ENCODE data around the gene TRMO. TPM values are rescaled to one million over a fixed set of nuclear protein-coding genes. Genes with fewer than 3 reads are reported as not detected.

The TRMO gene
- total RNA-seq, 5 donors from 2014 or later (not counting 1 experiment from before 2014, with no cell fraction given): 38.8 to 47.4 (median 44.7) TPM

- no peak overlapping the region for H3K4me3 Mint-ChIP-seq
- ChIA-PET CTCF (no interaction called here), POLR2A (no interaction called here)
Observed at GRCh38 chr9:97873425-97873824, 48.9 kb downstream of the TRMO start.

GRCh38 chr9:97868859-97869258 is 53.4 kb downstream of the TRMO start:
- 100% methylated on average over 2 of the region's 3 CpGs for WGBS (ENCODE audit: insufficient coverage)
- Histone ChIP-seq H3K4me3 (ENCODE audit: control insufficient read depth in 1 of 2, extremely low read depth in 1 of 2, low read length in 1 of 2) (no peak overlapping the region), H3K4me1 (ENCODE audit: control insufficient read depth in 1 of 2, extremely low read depth in 1 of 2, insufficient read depth in 2 of 2, low read length in 2 of 2) (no peaks in the 10 kb centered on the region), H3K36me3 (ENCODE audit: control insufficient read depth in 2 of 2, extremely low read depth in 1 of 2, insufficient read depth in 1 of 2, low read length in 1 of 2) (no peaks in the 10 kb centered on the region), H3K9me3 (peaks cover 10% of the 10 kb centered on the region), H3K27ac (ENCODE audit: low read length) (no peak overlapping the region), H3K27me3 (replicated peaks in 1 of 2; ENCODE audit: control insufficient read depth in 2 of 2, extremely low read depth in 1 of 2, insufficient read depth in 2 of 2, low read length in 1 of 2) (peaks cover 2 to 12% of the 10 kb centered on the region in 2 experiments)
- Mint-ChIP-seq H3K4me3 (no peak overlapping the region), H3K27me3 (peaks cover 22 to 33% of the 10 kb centered on the region in 2 donors), H3K36me3 (peaks cover 33% of the 10 kb centered on the region), H3K4me1 (no peaks in the 10 kb centered on the region), H3K9me3 (peaks cover 11 to 32% (median 19%) of the 10 kb centered on the region in 3 donors), H3K27ac (no peak overlapping the region)
- no peak for DNase-seq
- ChIA-PET CTCF (interaction anchor here (0.7 kb wide), 2 partner anchors 155 to 244 kb away, joined by 4 to 10 read pairs; no protein-coding TSS in a partner anchor), POLR2A (interaction anchor here in 1 of 2 donors (1.1 kb wide), 1 partner anchor 9 kb away, joined by 16 read pairs; no protein-coding TSS in a partner anchor)
- ATAC-seq (replicated peaks in 1 of 4): no peak

More at GRCh38 chr9:97873425-97873824, 48.9 kb downstream of the TRMO start:
- peaks cover 28% of the 10 kb centered on the region for H3K36me3 Mint-ChIP-seq
- Histone ChIP-seq H3K4me1 (ENCODE audit: control insufficient read depth in 1 of 2, extremely low read depth in 1 of 2, insufficient read depth in 2 of 2, low read length in 2 of 2) (no peaks in the 10 kb centered on the region), H3K4me3 (ENCODE audit: control insufficient read depth in 1 of 2, extremely low read depth in 1 of 2, low read length in 1 of 2) (no peak overlapping the region), H3K27ac (ENCODE audit: low read length) (no peak overlapping the region), H3K36me3 (ENCODE audit: control insufficient read depth in 2 of 2, extremely low read depth in 1 of 2, insufficient read depth in 1 of 2, low read length in 1 of 2) (no peaks in the 10 kb centered on the region), H3K27me3 (replicated peaks in 1 of 2; ENCODE audit: control insufficient read depth in 2 of 2, extremely low read depth in 1 of 2, insufficient read depth in 2 of 2, low read length in 1 of 2) (peaks cover 2 to 8% of the 10 kb centered on the region in 2 experiments), H3K9me3 (no peaks in the 10 kb centered on the region)
- H3K9me3 Mint-ChIP-seq: peaks cover 0 to 4% (median 4%) of the 10 kb centered on the region in 3 donors
- peaks cover 9 to 10% of the 10 kb centered on the region in 2 donors for H3K27me3 Mint-ChIP-seq
- no peaks in the 10 kb centered on the region for H3K4me1 Mint-ChIP-seq
- DNase-seq (no peak), ATAC-seq (replicated peaks in 1 of 4) (no peak)
- WGBS (ENCODE audit: insufficient coverage): no CpG with 5 or more reads among the region's 3 CpGs
- H3K27ac Mint-ChIP-seq: no peak overlapping the region

- Histone ChIP-seq H3K9me3 (peaks cover 10% of the 10 kb centered on the region), H3K27ac (ENCODE audit: low read length) (no peak overlapping the region), H3K4me3 (ENCODE audit: control insufficient read depth in 1 of 2, extremely low read depth in 1 of 2, low read length in 1 of 2) (no peak overlapping the region), H3K36me3 (ENCODE audit: control insufficient read depth in 2 of 2, extremely low read depth in 1 of 2, insufficient read depth in 1 of 2, low read length in 1 of 2) (no peaks in the 10 kb centered on the region), H3K4me1 (ENCODE audit: control insufficient read depth in 1 of 2, extremely low read depth in 1 of 2, insufficient read depth in 2 of 2, low read length in 2 of 2) (no peaks in the 10 kb centered on the region), H3K27me3 (replicated peaks in 1 of 2; ENCODE audit: control insufficient read depth in 2 of 2, extremely low read depth in 1 of 2, insufficient read depth in 2 of 2, low read length in 1 of 2) (peaks cover 2 to 22% of the 10 kb centered on the region in 2 experiments)
- Mint-ChIP-seq H3K4me3 (no peak overlapping the region), H3K27me3 (peaks cover 28 to 43% of the 10 kb centered on the region in 2 donors), H3K27ac (no peak overlapping the region), H3K4me1 (no peaks in the 10 kb centered on the region), H3K36me3 (peaks cover 33% of the 10 kb centered on the region), H3K9me3 (peaks cover 11 to 32% (median 15%) of the 10 kb centered on the region in 3 donors)
- DNase-seq (no peak), ATAC-seq (replicated peaks in 1 of 4) (no peak)
- POLR2A ChIA-PET: interaction anchor here in 1 of 2 donors (0.6 kb wide), 1 partner anchor 370 kb away, joined by 4 read pairs; no protein-coding TSS in a partner anchor
- CTCF ChIA-PET: no interaction called here
Observed at GRCh38 chr9:97866848-97867247, 55.5 kb downstream of the TRMO start.

GRCh38 chr9:97866300-97866699 is 56.0 kb downstream of the TRMO start:
- Mint-ChIP-seq H3K4me1 (no peaks in the 10 kb centered on the region), H3K9me3 (peaks cover 11 to 32% (median 15%) of the 10 kb centered on the region in 3 donors), H3K36me3 (peaks cover 29% of the 10 kb centered on the region), H3K27me3 (peaks cover 34 to 49% of the 10 kb centered on the region in 2 donors), H3K4me3 (no peak overlapping the region), H3K27ac (no peak overlapping the region)
- no peak for DNase-seq
- WGBS (ENCODE audit: insufficient coverage): no CpG with 5 or more reads among the region's 1 CpG
- no peaks in the 10 kb centered on the region for H3K36me3 ChIP-seq (ENCODE audit: control insufficient read depth in 2 of 2, extremely low read depth in 1 of 2, insufficient read depth in 1 of 2, low read length in 1 of 2)
- POLR2A ChIA-PET: no interaction called here
- peaks cover 3 to 25% of the 10 kb centered on the region in 2 experiments for H3K27me3 ChIP-seq (replicated peaks in 1 of 2; ENCODE audit: control insufficient read depth in 2 of 2, extremely low read depth in 1 of 2, insufficient read depth in 2 of 2, low read length in 1 of 2)
- no peak for ATAC-seq (replicated peaks in 1 of 4)
- CTCF ChIA-PET: no interaction called here
- no peak overlapping the region for H3K27ac ChIP-seq (ENCODE audit: low read length)
- peaks cover 10% of the 10 kb centered on the region for H3K9me3 ChIP-seq
- H3K4me3 ChIP-seq (ENCODE audit: control insufficient read depth in 1 of 2, extremely low read depth in 1 of 2, low read length in 1 of 2): no peak overlapping the region
- no peaks in the 10 kb centered on the region for H3K4me1 ChIP-seq (ENCODE audit: control insufficient read depth in 1 of 2, extremely low read depth in 1 of 2, insufficient read depth in 2 of 2, low read length in 2 of 2)

GRCh38 chr9:97864396-97864795 is 57.9 kb downstream of the TRMO start:
- peaks cover 49 to 68% of the 10 kb centered on the region in 2 donors for H3K27me3 Mint-ChIP-seq
- Histone ChIP-seq H3K4me3 (ENCODE audit: control insufficient read depth in 1 of 2, extremely low read depth in 1 of 2, low read length in 1 of 2) (no peak overlapping the region), H3K9me3 (peaks cover 10% of the 10 kb centered on the region), H3K4me1 (ENCODE audit: control insufficient read depth in 1 of 2, extremely low read depth in 1 of 2, insufficient read depth in 2 of 2, low read length in 2 of 2) (no peaks in the 10 kb centered on the region), H3K27me3 (replicated peaks in 1 of 2; ENCODE audit: control insufficient read depth in 2 of 2, extremely low read depth in 1 of 2, insufficient read depth in 2 of 2, low read length in 1 of 2) (peaks cover 11 to 38% of the 10 kb centered on the region in 2 experiments), H3K36me3 (ENCODE audit: control insufficient read depth in 2 of 2, extremely low read depth in 1 of 2, insufficient read depth in 1 of 2, low read length in 1 of 2) (no peaks in the 10 kb centered on the region), H3K27ac (ENCODE audit: low read length) (no peak overlapping the region)
- DNase-seq (no peak), ATAC-seq (replicated peaks in 1 of 4) (no peak)
- ChIA-PET CTCF (no interaction called here), POLR2A (no interaction called here)
- H3K9me3 Mint-ChIP-seq: peaks cover 11 to 32% (median 15%) of the 10 kb centered on the region in 3 donors
- WGBS (ENCODE audit: insufficient coverage): no CpG with 5 or more reads among the region's 1 CpG
- no peaks in the 10 kb centered on the region for H3K4me1 Mint-ChIP-seq
- H3K4me3 Mint-ChIP-seq: no peak overlapping the region
- no peak overlapping the region for H3K27ac Mint-ChIP-seq
- peaks cover 26% of the 10 kb centered on the region for H3K36me3 Mint-ChIP-seq

GRCh38 chr9:97863314-97863713 is 59.0 kb downstream of the TRMO start:
- ChIA-PET CTCF (no interaction called here), POLR2A (no interaction called here)
- H3K4me3 ChIP-seq (ENCODE audit: control insufficient read depth in 1 of 2, extremely low read depth in 1 of 2, low read length in 1 of 2): no peak overlapping the region
- peaks cover 10% of the 10 kb centered on the region for H3K9me3 ChIP-seq
- peaks cover under 1 to 3% (median 1%) of the 10 kb centered on the region in 3 donors for H3K4me1 Mint-ChIP-seq
- no peak overlapping the region for H3K27ac Mint-ChIP-seq
- no peak overlapping the region for H3K27ac ChIP-seq (ENCODE audit: low read length)
- H3K27me3 ChIP-seq (replicated peaks in 1 of 2; ENCODE audit: control insufficient read depth in 2 of 2, extremely low read depth in 1 of 2, insufficient read depth in 2 of 2, low read length in 1 of 2): peaks cover 15 to 47% of the 10 kb centered on the region in 2 experiments
- no peak for ATAC-seq (replicated peaks in 1 of 4)
- H3K36me3 ChIP-seq (ENCODE audit: control insufficient read depth in 2 of 2, extremely low read depth in 1 of 2, insufficient read depth in 1 of 2, low read length in 1 of 2): no peaks in the 10 kb centered on the region
- DNase-seq: no peak
- H3K4me1 ChIP-seq (ENCODE audit: control insufficient read depth in 1 of 2, extremely low read depth in 1 of 2, insufficient read depth in 2 of 2, low read length in 2 of 2): peaks cover 0 to under 1% of the 10 kb centered on the region in 2 experiments
- H3K4me3 Mint-ChIP-seq: no peak overlapping the region
- peaks cover 20% of the 10 kb centered on the region for H3K36me3 Mint-ChIP-seq
- peaks cover 51 to 67% of the 10 kb centered on the region in 2 donors for H3K27me3 Mint-ChIP-seq
- H3K9me3 Mint-ChIP-seq: peaks cover 11 to 28% (median 15%) of the 10 kb centered on the region in 3 donors
- WGBS (ENCODE audit: insufficient coverage): no CpG with 5 or more reads among the region's 7 CpGs

Measured in T-cell (primary cell).